Osteoblast (primary cell): ENCODE data around the gene HSP90AB1. TPM values are rescaled to one million over a fixed set of nuclear protein-coding genes. Genes with fewer than 3 reads are reported as not detected.

Experiments
- DNase-seq: peaks from one replicate; pipeline ENCODE4 v3.0.0; 2011; ENCODE audit warnings: low spot score, mixed read lengths; ENCODE audit not compliant: insufficient read length; ENCODE audit errors: missing footprints
- H2AFZ ChIP-seq: 2 replicates; pipeline ENCODE4 v1.6.0; 2011; ENCODE audit warnings: mild to moderate bottlenecking, low read length
- H3K27ac ChIP-seq: 2 replicates; pipeline ENCODE4 v1.5.1; 2011; ENCODE audit warnings: mild to moderate bottlenecking, low read depth, low read length, moderate library complexity
- H3K27me3 ChIP-seq: 2 replicates; pipeline ENCODE4 v1.6.0; 2012; ENCODE audit warnings: mild to moderate bottlenecking, control low read depth, inconsistent platforms, low read length, moderate library complexity; ENCODE audit not compliant: insufficient read depth
- H3K36me3 ChIP-seq: 2 replicates; pipeline ENCODE4 v1.5.1; 2011; ENCODE audit warnings: mild to moderate bottlenecking, low read length, control low read depth, moderate library complexity; ENCODE audit not compliant: insufficient read depth
- H3K4me1 ChIP-seq: 2 replicates; pipeline ENCODE4 v1.5.1; 2011; ENCODE audit warnings: mild to moderate bottlenecking, low read length, control low read depth, moderate library complexity; ENCODE audit not compliant: insufficient read depth
- H3K4me2 ChIP-seq: 2 replicates; pipeline ENCODE4 v1.6.0; 2011; ENCODE audit warnings: mild to moderate bottlenecking, low read length; ENCODE audit not compliant: insufficient read depth
- H3K4me3 ChIP-seq: fragments of 200-600 bp; sonication (generic); 3 replicates; pipeline ENCODE4 v1.5.1; 2012; ENCODE audit warnings: mild to moderate bottlenecking, low read length, inconsistent platforms; ENCODE audit not compliant: insufficient read depth
- H3K79me2 ChIP-seq: 2 replicates; pipeline ENCODE4 v1.6.0; 2012; ENCODE audit warnings: mild to moderate bottlenecking, low read length, control low read depth, inconsistent platforms; ENCODE audit not compliant: insufficient read depth
- H3K9me3 ChIP-seq: 2 replicates; pipeline ENCODE4 v1.5.1; 2011; ENCODE audit warnings: low read depth, low read length, control low read depth
- H4K20me1 ChIP-seq: 2 replicates; pipeline ENCODE4 v1.6.0; 2012; ENCODE audit warnings: mild to moderate bottlenecking, low read length, control low read depth; ENCODE audit not compliant: insufficient read depth
- total RNA-seq: library from RNA; depleted of rRNA; stranded (reverse); fragments of >200 nt; gene quantifications from 2 replicates; pipeline ENCODE4 v1.2.3, GENCODE V29; 2012
- TF ChIP-seq, protein P1 (sequence below): IDR thresholded peaks from 2 replicates; pipeline ENCODE4 v1.5.1; 2011; ENCODE audit warnings: mild to moderate bottlenecking, low read depth, low read length, moderate library complexity; ENCODE audit errors: extremely low read depth

The HSP90AB1 gene
- total RNA-seq, 1 donor: 702 TPM

DNA sequence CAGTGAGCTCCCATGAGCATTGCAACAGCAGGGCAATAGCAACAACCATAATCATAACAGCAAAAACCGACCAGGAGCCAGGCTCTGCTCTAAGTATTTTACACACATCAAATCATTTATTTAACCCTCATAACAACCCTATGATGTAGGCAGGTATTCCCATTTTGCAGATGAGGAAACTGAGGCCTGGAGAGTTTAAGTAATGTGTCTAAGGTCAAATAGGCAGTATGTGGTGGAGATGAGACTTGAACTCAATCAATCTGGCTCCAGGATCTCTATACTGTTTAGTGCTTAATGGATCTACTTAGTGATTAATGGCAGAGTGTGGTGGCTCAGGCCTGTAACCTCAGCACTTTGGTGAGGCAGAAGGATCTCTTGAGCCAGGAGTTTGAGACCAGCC is 26.7 kb downstream of the HSP90AB1 start:
- H3K4me1 ChIP-seq: no peaks in the 10 kb centered on the region
- H3K27me3 ChIP-seq: peaks cover 56% of the 10 kb centered on the region
- no peaks in the 10 kb centered on the region for H3K79me2 ChIP-seq
- no peaks in the 10 kb centered on the region for H4K20me1 ChIP-seq
- H3K27ac ChIP-seq: no peak overlapping the region
- no peak overlapping the region for H3K4me2 ChIP-seq
- no peaks in the 10 kb centered on the region for H3K36me3 ChIP-seq
- no peaks in the 10 kb centered on the region for H3K9me3 ChIP-seq
- DNase-seq: peak; percentile 74
- H3K4me3 ChIP-seq: no peak overlapping the region
- TF ChIP-seq, protein P1, sequence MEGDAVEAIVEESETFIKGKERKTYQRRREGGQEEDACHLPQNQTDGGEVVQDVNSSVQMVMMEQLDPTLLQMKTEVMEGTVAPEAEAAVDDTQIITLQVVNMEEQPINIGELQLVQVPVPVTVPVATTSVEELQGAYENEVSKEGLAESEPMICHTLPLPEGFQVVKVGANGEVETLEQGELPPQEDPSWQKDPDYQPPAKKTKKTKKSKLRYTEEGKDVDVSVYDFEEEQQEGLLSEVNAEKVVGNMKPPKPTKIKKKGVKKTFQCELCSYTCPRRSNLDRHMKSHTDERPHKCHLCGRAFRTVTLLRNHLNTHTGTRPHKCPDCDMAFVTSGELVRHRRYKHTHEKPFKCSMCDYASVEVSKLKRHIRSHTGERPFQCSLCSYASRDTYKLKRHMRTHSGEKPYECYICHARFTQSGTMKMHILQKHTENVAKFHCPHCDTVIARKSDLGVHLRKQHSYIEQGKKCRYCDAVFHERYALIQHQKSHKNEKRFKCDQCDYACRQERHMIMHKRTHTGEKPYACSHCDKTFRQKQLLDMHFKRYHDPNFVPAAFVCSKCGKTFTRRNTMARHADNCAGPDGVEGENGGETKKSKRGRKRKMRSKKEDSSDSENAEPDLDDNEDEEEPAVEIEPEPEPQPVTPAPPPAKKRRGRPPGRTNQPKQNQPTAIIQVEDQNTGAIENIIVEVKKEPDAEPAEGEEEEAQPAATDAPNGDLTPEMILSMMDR: no peak
- no peak overlapping the region for H2AFZ ChIP-seq

DNA sequence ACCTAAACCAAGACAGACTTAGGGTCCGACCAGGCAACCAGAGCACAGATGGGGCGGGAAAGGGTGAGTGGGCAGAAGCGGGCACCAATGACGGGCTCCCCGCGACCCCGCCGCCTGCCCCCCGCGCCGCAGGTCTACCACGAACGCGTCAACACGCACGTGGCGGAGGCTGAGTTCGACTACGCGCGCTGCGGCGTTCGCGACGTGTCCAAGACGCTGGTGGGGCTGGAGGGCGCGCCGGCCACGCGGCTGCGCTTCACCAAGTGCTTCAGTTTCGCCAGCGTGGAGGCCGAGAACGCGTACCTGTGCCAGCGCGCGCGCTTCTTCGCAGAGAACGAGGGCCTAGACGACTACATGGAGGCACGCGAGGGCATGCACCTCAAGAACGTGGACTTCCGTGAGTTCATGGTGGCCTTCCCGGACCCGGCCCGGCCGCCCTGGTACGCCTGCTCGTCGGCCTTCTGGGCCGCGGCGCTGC is 28.4 kb downstream of the HSP90AB1 start:
- peaks cover 41% of the 10 kb centered on the region for H3K27me3 ChIP-seq
- TF ChIP-seq, protein P1: no peak
- no peak overlapping the region for H3K27ac ChIP-seq
- no peaks in the 10 kb centered on the region for H3K79me2 ChIP-seq
- no peak overlapping the region for H3K4me2 ChIP-seq
- H3K4me1 ChIP-seq: no peaks in the 10 kb centered on the region
- DNase-seq: peak; percentile 66
- no peaks in the 10 kb centered on the region for H3K36me3 ChIP-seq
- H3K4me3 ChIP-seq: no peak overlapping the region
- H2AFZ ChIP-seq: no peak overlapping the region
- no peaks in the 10 kb centered on the region for H3K9me3 ChIP-seq
- H4K20me1 ChIP-seq: no peaks in the 10 kb centered on the region

DNA sequence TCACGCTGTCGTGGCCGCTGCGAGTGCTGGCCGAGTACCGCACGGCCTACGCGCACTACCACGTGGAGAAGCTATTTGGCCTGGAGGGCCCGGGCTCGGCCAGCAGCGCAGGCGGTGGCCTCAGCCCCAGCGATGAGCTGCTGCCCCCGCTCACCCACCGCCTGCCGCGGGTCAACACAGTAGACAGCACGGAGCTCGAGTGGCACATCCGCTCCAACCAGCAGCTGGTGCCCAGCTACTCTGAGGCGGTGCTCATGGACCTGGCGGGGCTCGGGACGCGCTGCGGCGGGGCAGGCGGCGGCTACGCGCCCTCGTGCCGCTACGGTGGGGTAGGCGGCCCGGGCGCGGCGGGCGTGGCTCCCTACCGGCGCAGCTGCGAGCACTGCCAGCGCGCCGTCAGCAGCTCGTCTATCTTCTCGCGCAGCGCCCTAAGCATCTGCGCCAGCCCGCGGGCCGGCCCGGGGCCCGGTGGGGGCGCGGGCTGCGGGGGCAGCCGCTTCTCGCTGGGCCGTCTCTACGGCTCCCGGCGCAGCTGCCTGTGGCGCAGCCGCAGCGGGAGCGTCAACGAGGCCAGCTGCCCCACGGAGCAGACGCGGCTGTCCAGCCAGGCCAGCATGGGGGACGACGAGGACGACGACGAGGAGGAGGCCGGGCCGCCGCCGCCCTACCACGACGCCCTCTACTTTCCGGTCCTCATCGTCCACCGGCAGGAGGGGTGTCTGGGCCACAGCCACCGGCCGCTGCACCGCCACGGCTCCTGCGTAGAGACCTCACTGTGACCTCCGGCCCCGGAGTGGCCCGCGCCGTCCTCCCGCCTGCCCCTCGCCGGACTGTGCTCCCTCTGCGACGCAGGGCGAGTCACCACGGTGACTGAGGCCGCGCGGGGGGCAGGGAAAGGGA is 29.1 kb downstream of the HSP90AB1 start:
- H3K9me3 ChIP-seq: no peaks in the 10 kb centered on the region
- H4K20me1 ChIP-seq: no peaks in the 10 kb centered on the region
- H3K79me2 ChIP-seq: no peaks in the 10 kb centered on the region
- H3K36me3 ChIP-seq: no peaks in the 10 kb centered on the region
- DNase-seq: peak; percentile 84
- H3K4me3 ChIP-seq: no peak overlapping the region
- no peak overlapping the region for H3K27ac ChIP-seq
- peaks cover 40% of the 10 kb centered on the region for H3K27me3 ChIP-seq
- no peaks in the 10 kb centered on the region for H3K4me1 ChIP-seq
- H3K4me2 ChIP-seq: peak overlapping the region; percentile 32
- TF ChIP-seq, protein P1: no peak
- H2AFZ ChIP-seq: no peak overlapping the region
